ENCODE results near the gene BMP5. TPM values are rescaled to one million over a fixed set of nuclear protein-coding genes. Genes with fewer than 3 reads are reported as not detected.

Gene BMP5
- total RNA-seq, 1 donor from 2014 or later = not detected

- no peak overlapping the region for H3K4me3 ChIP-seq (ENCODE audit: low read depth, low read length)
- DNase-seq (ENCODE audit: low read depth) = no peak
- no peak for TF ChIP-seq CTCF (conservative IDR thresholded peaks at IDR 0.05; ENCODE audit: low read depth, low read length)
Observed at GRCh38 chr6:55705451-55706440, 169.6 kb downstream of the BMP5 start.

- no peak overlapping the region for H3K4me3 ChIP-seq (ENCODE audit: low read depth, low read length)
- no peak for TF ChIP-seq CTCF (conservative IDR thresholded peaks at IDR 0.05; ENCODE audit: low read depth, low read length)
- DNase-seq (ENCODE audit: low read depth) = peak; percentile 59
Observed at GRCh38 chr6:55704421-55704820, 171.0 kb downstream of the BMP5 start.

All from epithelial cell of proximal tubule (primary cell).